ENCODE results near the gene NIM1K. TPM values are rescaled to one million over a fixed set of nuclear protein-coding genes. Genes with fewer than 3 reads are reported as not detected.

NIM1K gene
- polyA plus RNA-seq, 1 of the 3 experiments (the other 2 are of a cell fraction) = 0.16 TPM

- no peaks in the 10 kb centered on the region for H4K20me1 ChIP-seq (ENCODE audit: insufficient read depth)
- H3K4me2 ChIP-seq = no peak overlapping the region
- H2AFZ ChIP-seq (ENCODE audit: low read depth) = no peak overlapping the region
- DNase-seq = no peak
- TF ChIP-seq FOSL2 (IDR thresholded peaks at IDR 0.05; ENCODE audit: borderline replicate concordance, low read depth) (no peak), CHD2 (IDR thresholded peaks at IDR 0.05; ENCODE audit: low read length, partially characterized antibody) (no peak), YY1 (IDR thresholded peaks at IDR 0.05; ENCODE audit: low read depth) (no peak), POLR2AphosphoS5 (IDR thresholded peaks at IDR 0.05; ENCODE audit: low read depth, low read length) (no peak), ZBTB33 (IDR thresholded peaks at IDR 0.05; ENCODE audit: borderline replicate concordance, low read depth) (no peak), TCF12 (IDR thresholded peaks at IDR 0.05) (no peak), JUND (IDR thresholded peaks at IDR 0.05) (no peak), ELF1 (IDR thresholded peaks at IDR 0.05) (no peak), USF2 (IDR thresholded peaks at IDR 0.05; ENCODE audit: borderline replicate concordance, low read depth, low read length) (no peak), GATA2 (CRISPR knock-in tag; IDR thresholded peaks at IDR 0.05) (no peak), CTCF (IDR thresholded peaks at IDR 0.05) (no peak), MAX (IDR thresholded peaks at IDR 0.05; ENCODE audit: low read depth) (no peak), NFIC (IDR thresholded peaks at IDR 0.05; ENCODE audit: borderline replicate concordance) (no peak), EP300 (IDR thresholded peaks at IDR 0.05; ENCODE audit: borderline replicate concordance in 1 of 2, low read depth in 1 of 2, low read length in 1 of 2) (no peak)
- no peaks in the 10 kb centered on the region for H3K9me2 ChIP-seq
- no peak overlapping the region for H3K9ac ChIP-seq
- ChIA-PET POLR2A (no interaction called here), CTCF (no interaction called here)
- peaks cover 14 to 30% of the 10 kb centered on the region in 2 experiments for H3K36me3 ChIP-seq (replicated peaks in 1 of 2; ENCODE audit: control insufficient read depth in 1 of 2, insufficient read depth in 2 of 2, low read length in 1 of 2)
- no peaks in the 10 kb centered on the region for H3K4me1 ChIP-seq (ENCODE audit: control insufficient read depth in 1 of 2, insufficient read depth in 2 of 2, low read depth in 1 of 2, low read length in 1 of 2)
- H3K27me3 ChIP-seq (ENCODE audit: insufficient read depth) = no peaks in the 10 kb centered on the region
- WGBS (ENCODE audit: low lambda C conversion rate) = 95% methylated on average over 2 of the region's 2 CpGs
- peaks cover 3% of the 10 kb centered on the region; the same call in 1 of the 2 replicates for H3K79me2 ChIP-seq (ENCODE audit: insufficient read depth)
- no peaks in the 10 kb centered on the region for H3F3A ChIP-seq (replicated peaks; ENCODE audit: insufficient read depth)
- no peak overlapping the region for H3K27ac ChIP-seq (ENCODE audit: low read depth in 2 of 2, low read length in 1 of 2)
- H3K4me3 ChIP-seq (ENCODE audit: low read depth in 2 of 2, low read length in 1 of 2) = no peak overlapping the region
- no peaks in the 10 kb centered on the region for H3K9me3 ChIP-seq
These were observed 23.9 kb upstream of the NIM1K start for GRCh38 chr5:43168175-43168574.

GRCh38 chr5:43171451-43171850 is 20.6 kb upstream of the NIM1K start:
- no peak overlapping the region for H3K27ac ChIP-seq (ENCODE audit: low read depth in 2 of 2, low read length in 1 of 2)
- no peaks in the 10 kb centered on the region for H3F3A ChIP-seq (replicated peaks; ENCODE audit: insufficient read depth)
- no peak for TF ChIP-seq FOXM1 (IDR thresholded peaks at IDR 0.05; ENCODE audit: low read depth)
- TF ChIP-seq NRF1 (IDR thresholded peaks at IDR 0.05; ENCODE audit: low read depth, low read length) = no peak
- TF ChIP-seq EZH2phosphoT487 (IDR thresholded peaks at IDR 0.05; ENCODE audit: borderline replicate concordance, low read depth) = no peak
- TF ChIP-seq MXI1 (IDR thresholded peaks at IDR 0.05; ENCODE audit: low read depth, low read length) = no peak
- no peak for TF ChIP-seq GATA2 (CRISPR knock-in tag; IDR thresholded peaks at IDR 0.05)
- TF ChIP-seq JUND (IDR thresholded peaks at IDR 0.05) = no peak
- TF ChIP-seq EP300 (IDR thresholded peaks at IDR 0.05; ENCODE audit: borderline replicate concordance in 1 of 2, low read depth in 1 of 2, low read length in 1 of 2) = no peak
- no peak for TF ChIP-seq RFX5 (IDR thresholded peaks at IDR 0.05; ENCODE audit: low read length)
- TF ChIP-seq RXRA (IDR thresholded peaks at IDR 0.05; ENCODE audit: borderline replicate concordance, low read depth) = no peak
- TF ChIP-seq ELF1 (IDR thresholded peaks at IDR 0.05) = no peak
- no peak for TF ChIP-seq SMC3 (IDR thresholded peaks at IDR 0.05; ENCODE audit: low read depth, low read length)
- no peak for TF ChIP-seq FOSL2 (IDR thresholded peaks at IDR 0.05; ENCODE audit: borderline replicate concordance, low read depth)
- no peak for TF ChIP-seq CHD2 (IDR thresholded peaks at IDR 0.05; ENCODE audit: low read length, partially characterized antibody)
- over 99% methylated on average over 8 of the region's 8 CpGs for WGBS (ENCODE audit: low lambda C conversion rate)
- H3K9me3 ChIP-seq = no peaks in the 10 kb centered on the region
- H2AFZ ChIP-seq (ENCODE audit: low read depth) = no peak overlapping the region
- DNase-seq = no peak
- peaks cover 26 to 40% of the 10 kb centered on the region in 2 experiments for H3K36me3 ChIP-seq (replicated peaks in 1 of 2; ENCODE audit: control insufficient read depth in 1 of 2, insufficient read depth in 2 of 2, low read length in 1 of 2)
- H3K4me3 ChIP-seq (ENCODE audit: low read depth in 2 of 2, low read length in 1 of 2) = no peak overlapping the region
- H3K9ac ChIP-seq = no peak overlapping the region
- H3K27me3 ChIP-seq (ENCODE audit: insufficient read depth) = no peaks in the 10 kb centered on the region
- POLR2A ChIA-PET = no interaction called here
- no peak overlapping the region for H3K4me2 ChIP-seq
- no peaks in the 10 kb centered on the region for H3K79me2 ChIP-seq (ENCODE audit: insufficient read depth)
- no peaks in the 10 kb centered on the region for H3K4me1 ChIP-seq (ENCODE audit: control insufficient read depth in 1 of 2, insufficient read depth in 2 of 2, low read depth in 1 of 2, low read length in 1 of 2)
- CTCF ChIA-PET = no interaction called here
- no peaks in the 10 kb centered on the region for H3K9me2 ChIP-seq
- H4K20me1 ChIP-seq (ENCODE audit: insufficient read depth) = no peaks in the 10 kb centered on the region
